ENCODE data around the gene PARP9. TPM values are rescaled to one million over a fixed set of nuclear protein-coding genes. Genes with fewer than 3 reads are reported as not detected.
A peak's percentile ranks its signal among the peaks of the same experiment; 100 is the strongest.

PARP9 gene
- total and polyA plus RNA-seq, 10 of the 15 experiments (the other 5 are each of a cell fraction or from before 2014, with no cell fraction given) = 34.0 to 122 (median 46.1) TPM

DNA sequence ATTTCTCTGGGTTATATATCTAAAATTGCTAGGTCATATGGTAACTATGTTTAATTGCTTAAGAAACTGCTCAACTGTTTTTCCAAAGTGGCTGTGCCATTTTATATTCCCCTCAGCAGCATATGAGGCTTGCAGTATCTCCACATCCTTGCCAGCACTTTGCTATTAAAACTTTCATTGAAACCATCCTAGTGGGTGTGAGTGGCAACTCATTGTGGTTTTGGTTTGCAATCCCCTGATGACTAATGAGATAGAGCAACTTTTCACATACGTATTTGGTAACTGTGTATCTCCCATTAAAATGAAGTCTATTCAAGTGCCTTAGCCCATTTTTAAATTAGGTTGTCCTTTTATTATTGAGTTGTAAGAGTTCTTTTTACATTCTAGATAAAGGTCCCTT, 66.7 kb downstream of the PARP9 start (continued):
- TF ChIP-seq, protein P1, sequence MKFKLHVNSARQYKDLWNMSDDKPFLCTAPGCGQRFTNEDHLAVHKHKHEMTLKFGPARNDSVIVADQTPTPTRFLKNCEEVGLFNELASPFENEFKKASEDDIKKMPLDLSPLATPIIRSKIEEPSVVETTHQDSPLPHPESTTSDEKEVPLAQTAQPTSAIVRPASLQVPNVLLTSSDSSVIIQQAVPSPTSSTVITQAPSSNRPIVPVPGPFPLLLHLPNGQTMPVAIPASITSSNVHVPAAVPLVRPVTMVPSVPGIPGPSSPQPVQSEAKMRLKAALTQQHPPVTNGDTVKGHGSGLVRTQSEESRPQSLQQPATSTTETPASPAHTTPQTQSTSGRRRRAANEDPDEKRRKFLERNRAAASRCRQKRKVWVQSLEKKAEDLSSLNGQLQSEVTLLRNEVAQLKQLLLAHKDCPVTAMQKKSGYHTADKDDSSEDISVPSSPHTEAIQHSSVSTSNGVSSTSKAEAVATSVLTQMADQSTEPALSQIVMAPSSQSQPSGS (IDR thresholded peaks at IDR 0.05; ENCODE audit: low read length) = peak; percentile 36; the same call in 1 of the 2 replicates
- TF ChIP-seq SP1 (IDR thresholded peaks at IDR 0.05; ENCODE audit: low read depth, low read length) (no peak), ZNF207 (IDR thresholded peaks at IDR 0.05; ENCODE audit: borderline replicate concordance) (no peak), NRF1 (conservative IDR thresholded peaks at IDR 0.05; ENCODE audit: low read depth, low read length) (no peak), FOXK2 (IDR thresholded peaks at IDR 0.05) (no peak), MTA3 (IDR thresholded peaks at IDR 0.05; ENCODE audit: borderline replicate concordance, low read length) (no peak), ATF7 (IDR thresholded peaks at IDR 0.05; ENCODE audit: low read depth) (peak; percentile 72; the same call in 1 of the 2 replicates), JUND (IDR thresholded peaks at IDR 0.05; ENCODE audit: low read depth, low read length) (no peak), HDAC2 (IDR thresholded peaks at IDR 0.05) (no peak), YBX1 (IDR thresholded peaks at IDR 0.05) (no peak), IRF4 (IDR thresholded peaks at IDR 0.05; ENCODE audit: low read depth, low read length) (no peak), ZBTB11 (CRISPR knock-in tag; IDR thresholded peaks at IDR 0.05) (no peak), MXI1 (IDR thresholded peaks at IDR 0.05; ENCODE audit: low read depth, low read length) (no peak), YY1 (IDR thresholded peaks at IDR 0.05; ENCODE audit: low read depth, low read length) (no peak), ZNF687 (IDR thresholded peaks at IDR 0.05) (no peak), PAX8 (IDR thresholded peaks at IDR 0.05) (no peak), WRNIP1 (IDR thresholded peaks at IDR 0.05; ENCODE audit: borderline replicate concordance, low read depth, low read length) (no peak), SREBF2 (IDR thresholded peaks at IDR 0.05; ENCODE audit: low read length) (no peak), SMAD1 (IDR thresholded peaks at IDR 0.05; ENCODE audit: low read depth, partially characterized antibody) (peak; percentile 36), RFX5 (IDR thresholded peaks at IDR 0.05; ENCODE audit: low read depth, low read length) (no peak), ZBTB4 (CRISPR knock-in tag; IDR thresholded peaks at IDR 0.05) (no peak)

All from GM12878 (cell line).